SK-N-MC (cell line): Measurements from ENCODE around the gene TMEM86A.

ENCODE experiments used
- EZH2 ChIP-seq: fragments of 200-600 bp; sonication (generic); IDR thresholded peaks from one replicate; pipeline ENCODE4 v1.6.1; 2017; ENCODE audit warnings: antibody characterized with exemption
- FOXP2 ChIP-seq: optimal IDR thresholded peaks from 2 replicates; pipeline ENCODE3; 2011; ENCODE audit warnings: mild to moderate bottlenecking, moderate library complexity; ENCODE audit not compliant: insufficient read depth; ENCODE audit errors: extremely low read length, control extremely low read depth
- POLR2AphosphoS5 ChIP-seq: IDR thresholded peaks from 2 replicates; pipeline ENCODE4 v1.6.1; 2012; ENCODE audit warnings: mild to moderate bottlenecking, low read depth, low read length, borderline replicate concordance

DNA sequence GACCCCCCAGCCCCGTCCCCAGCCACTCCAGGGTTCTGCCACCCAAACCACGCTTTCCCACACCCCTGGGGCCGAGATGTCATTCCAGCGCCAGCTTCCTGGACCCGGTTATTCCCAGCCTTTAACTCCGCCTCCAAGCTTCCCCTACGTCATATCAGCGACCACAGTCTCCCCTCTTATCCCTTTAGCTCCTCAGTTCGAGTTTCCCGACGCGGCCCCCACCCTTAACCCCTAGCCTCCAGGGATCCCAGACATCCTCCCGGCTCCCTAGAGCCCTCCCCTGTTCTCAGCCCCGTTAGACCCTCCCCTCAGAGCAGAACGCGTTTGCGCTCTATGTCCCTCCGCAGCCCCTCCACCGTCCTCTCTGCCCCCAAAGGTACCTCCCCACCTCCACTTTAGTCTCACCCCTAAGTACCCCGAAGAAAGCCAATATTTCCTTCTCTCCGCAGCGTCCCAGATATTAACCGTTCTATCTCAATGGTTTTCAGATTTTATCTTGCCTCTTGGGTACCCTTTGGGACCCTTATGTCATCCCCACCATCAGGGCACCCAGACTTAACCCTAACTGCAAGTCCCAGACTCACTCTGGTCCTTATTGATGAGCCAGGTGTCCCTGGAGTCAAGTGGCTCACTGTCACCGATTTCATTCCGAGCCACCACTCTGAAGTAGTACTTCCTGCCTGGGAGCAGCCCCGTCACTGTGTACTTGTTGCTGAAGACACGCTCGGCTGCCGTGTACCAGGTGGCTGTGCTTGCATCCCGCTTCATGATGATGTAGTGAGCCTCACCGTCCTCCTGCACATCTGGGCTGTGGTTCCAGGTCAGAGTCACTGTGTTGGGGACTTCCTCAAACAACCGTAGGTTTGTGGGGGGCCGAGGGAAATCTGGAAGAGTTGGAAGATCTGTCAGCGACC lies 8.0 kb downstream of the TMEM86A start:
- TF ChIP-seq POLR2AphosphoS5 (no peak), EZH2 (no peak), FOXP2 (no peak)
